ENCODE data around the gene SAMD4A. TPM values are rescaled to one million over a fixed set of nuclear protein-coding genes. Genes with fewer than 3 reads are reported as not detected.

SAMD4A gene
- total RNA-seq, 1 experiment from 2014 or later, result 18.3 TPM

GRCh38 chr14:54703082-54703481 lies 136.2 kb downstream of the SAMD4A start:
- no peaks in the 10 kb centered on the region for H3K79me2 ChIP-seq (ENCODE audit: low read depth)
- ChIA-PET CTCF (no interaction called here), POLR2A (ENCODE audit: unreplicated experiment) (no interaction called here)
- TF ChIP-seq CTCF (conservative IDR thresholded peaks at IDR 0.05) (no peak), EZH2 (IDR thresholded peaks at IDR 0.05; ENCODE audit: low read depth) (no peak)
- H2AFZ ChIP-seq, result no peak overlapping the region
- H4K20me1 ChIP-seq (ENCODE audit: insufficient read depth), result no peaks in the 10 kb centered on the region; the same call in 1 of the 2 replicates
- no peaks in the 10 kb centered on the region for H3K4me1 ChIP-seq (replicated peaks; ENCODE audit: insufficient read depth)
- H3F3A ChIP-seq (ENCODE audit: insufficient read depth, low read depth), result no peaks in the 10 kb centered on the region
- no peaks in the 10 kb centered on the region for H3K9me2 ChIP-seq (ENCODE audit: insufficient read depth)
- no peak for DNase-seq
- H3K36me3 ChIP-seq (ENCODE audit: low read depth), result no peaks in the 10 kb centered on the region
- no peaks in the 10 kb centered on the region for H3K9me3 ChIP-seq (ENCODE audit: insufficient read depth, low read depth)
- H3K27ac ChIP-seq, result no peak overlapping the region
- H3K4me2 ChIP-seq, result no peak overlapping the region
- intact Hi-C loops (cut with micrococcal nuclease; ENCODE audit: unreplicated experiment), result no loop called here
- H3K27me3 ChIP-seq (ENCODE audit: insufficient read depth, low read depth), result no peaks in the 10 kb centered on the region
- no peak overlapping the region for H3K4me3 ChIP-seq
- BruUV-seq (replicated peaks), result no TSS peak

GRCh38 chr14:54703724-54704123 lies 136.8 kb downstream of the SAMD4A start:
- Histone ChIP-seq H3K27ac (no peak overlapping the region), H4K20me1 (ENCODE audit: insufficient read depth) (no peaks in the 10 kb centered on the region; the same call in 1 of the 2 replicates), H3K36me3 (ENCODE audit: low read depth) (no peaks in the 10 kb centered on the region), H3K9me2 (ENCODE audit: insufficient read depth) (no peaks in the 10 kb centered on the region), H3K79me2 (ENCODE audit: low read depth) (no peaks in the 10 kb centered on the region), H3K27me3 (ENCODE audit: insufficient read depth, low read depth) (no peaks in the 10 kb centered on the region), H3K4me2 (no peak overlapping the region), H2AFZ (no peak overlapping the region), H3K4me1 (replicated peaks; ENCODE audit: insufficient read depth) (no peaks in the 10 kb centered on the region), H3F3A (ENCODE audit: insufficient read depth, low read depth) (no peaks in the 10 kb centered on the region), H3K4me3 (no peak overlapping the region), H3K9me3 (ENCODE audit: insufficient read depth, low read depth) (no peaks in the 10 kb centered on the region)
- no TSS peak for BruUV-seq (replicated peaks)
- intact Hi-C loops (cut with micrococcal nuclease; ENCODE audit: unreplicated experiment), result no loop called here
- DNase-seq, result no peak
- TF ChIP-seq CTCF (conservative IDR thresholded peaks at IDR 0.05) (no peak), EZH2 (IDR thresholded peaks at IDR 0.05; ENCODE audit: low read depth) (no peak)
- ChIA-PET POLR2A (ENCODE audit: unreplicated experiment) (no interaction called here), CTCF (no interaction called here)

GRCh38 chr14:54704768-54705167 lies 137.8 kb downstream of the SAMD4A start:
- Histone ChIP-seq H3F3A (ENCODE audit: insufficient read depth, low read depth) (no peaks in the 10 kb centered on the region), H3K36me3 (ENCODE audit: low read depth) (no peaks in the 10 kb centered on the region), H2AFZ (no peak overlapping the region), H3K79me2 (ENCODE audit: low read depth) (no peaks in the 10 kb centered on the region), H3K4me1 (replicated peaks; ENCODE audit: insufficient read depth) (no peaks in the 10 kb centered on the region), H3K4me3 (no peak overlapping the region), H3K9me3 (ENCODE audit: insufficient read depth, low read depth) (no peaks in the 10 kb centered on the region), H3K9me2 (ENCODE audit: insufficient read depth) (no peaks in the 10 kb centered on the region), H3K4me2 (no peak overlapping the region), H3K27me3 (ENCODE audit: insufficient read depth, low read depth) (no peaks in the 10 kb centered on the region), H3K27ac (no peak overlapping the region), H4K20me1 (ENCODE audit: insufficient read depth) (no peaks in the 10 kb centered on the region; the same call in 1 of the 2 replicates)
- intact Hi-C loops (cut with micrococcal nuclease; ENCODE audit: unreplicated experiment), result no loop called here
- ChIA-PET POLR2A (ENCODE audit: unreplicated experiment) (interaction anchor here (0.7 kb wide), 1 partner anchor 115 kb away, joined by 4 read pairs; no protein-coding TSS in a partner anchor), CTCF (no interaction called here)
- TF ChIP-seq CTCF (conservative IDR thresholded peaks at IDR 0.05) (no peak), EZH2 (IDR thresholded peaks at IDR 0.05; ENCODE audit: low read depth) (no peak)
- BruUV-seq (replicated peaks), result no TSS peak
- no peak for DNase-seq

Data from PC-9 (cell line).